Retinal pigment epithelial cell (primary cell): Measurements from ENCODE around the gene MARCHF2.

Experiments
- DNase-seq: peaks from one replicate; pipeline ENCODE4 v3.0.0-alpha.2; 2010; ENCODE audit warnings: low read depth
- H3K4me3 ChIP-seq: 2 replicates; pipeline ENCODE4 v1.5.1; 2011; ENCODE audit warnings: mild to moderate bottlenecking, low read length, control low read depth, moderate library complexity
- TF ChIP-seq, protein P1 (sequence below): conservative IDR thresholded peaks from 2 replicates; pipeline ENCODE4 v1.5.1; 2011; ENCODE audit warnings: low read depth, low read length, control low read depth, inconsistent platforms

The MARCHF2 gene, protein sequence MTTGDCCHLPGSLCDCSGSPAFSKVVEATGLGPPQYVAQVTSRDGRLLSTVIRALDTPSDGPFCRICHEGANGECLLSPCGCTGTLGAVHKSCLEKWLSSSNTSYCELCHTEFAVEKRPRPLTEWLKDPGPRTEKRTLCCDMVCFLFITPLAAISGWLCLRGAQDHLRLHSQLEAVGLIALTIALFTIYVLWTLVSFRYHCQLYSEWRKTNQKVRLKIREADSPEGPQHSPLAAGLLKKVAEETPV

DNA sequence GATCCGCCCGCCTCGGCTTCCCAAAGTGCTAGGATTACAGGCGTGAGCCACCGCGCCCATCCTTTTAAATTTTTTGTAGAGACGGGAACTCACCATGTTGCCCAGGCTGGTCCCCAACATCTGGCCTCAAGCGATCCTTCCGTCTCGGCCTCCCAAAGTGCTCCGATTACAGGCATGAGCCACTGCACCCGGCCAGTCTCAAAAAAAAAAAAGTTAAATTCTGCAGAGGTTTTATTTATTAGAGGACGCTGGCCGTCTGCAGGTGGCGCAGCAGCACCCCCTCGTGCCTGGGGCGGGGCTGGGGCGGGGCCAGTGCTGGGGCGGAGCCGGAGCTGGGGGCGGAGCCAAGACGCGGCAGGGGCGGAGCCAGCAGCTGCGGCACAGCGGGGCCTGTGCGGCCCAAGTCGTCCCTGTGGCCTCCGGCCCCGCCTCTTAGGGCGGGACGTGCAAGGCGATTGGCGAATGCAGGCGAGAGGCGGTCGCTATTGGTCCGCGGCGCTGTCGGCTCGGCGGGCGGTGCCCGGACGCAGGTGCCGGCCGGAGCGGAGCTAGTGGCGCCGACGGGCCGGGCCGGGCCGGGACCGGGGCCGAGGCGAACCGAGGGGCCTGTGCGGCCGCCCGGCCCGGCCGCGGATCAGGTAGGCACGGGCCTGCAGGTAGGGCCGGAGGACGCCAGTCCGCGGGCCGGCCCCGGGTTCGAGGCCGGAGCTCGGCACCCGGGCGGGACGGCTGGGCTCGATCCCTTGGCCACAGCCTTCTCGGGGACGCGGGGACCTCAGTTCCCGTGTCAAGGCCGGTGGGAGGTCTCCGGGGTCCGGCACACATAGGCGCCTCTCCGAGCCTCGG lies at the start of gene MARCHF2:
Gene MARCHF2, plus strand, starts transcription at position 523 of the 846 bp plus-strand sequence. CDS start 8,536 bp downstream, outside the sequence.
- H3K4me3 ChIP-seq, result peak within 1 kb of the TSS; percentile 63
- peak; percentile 83 for DNase-seq
- TF ChIP-seq, protein P1, sequence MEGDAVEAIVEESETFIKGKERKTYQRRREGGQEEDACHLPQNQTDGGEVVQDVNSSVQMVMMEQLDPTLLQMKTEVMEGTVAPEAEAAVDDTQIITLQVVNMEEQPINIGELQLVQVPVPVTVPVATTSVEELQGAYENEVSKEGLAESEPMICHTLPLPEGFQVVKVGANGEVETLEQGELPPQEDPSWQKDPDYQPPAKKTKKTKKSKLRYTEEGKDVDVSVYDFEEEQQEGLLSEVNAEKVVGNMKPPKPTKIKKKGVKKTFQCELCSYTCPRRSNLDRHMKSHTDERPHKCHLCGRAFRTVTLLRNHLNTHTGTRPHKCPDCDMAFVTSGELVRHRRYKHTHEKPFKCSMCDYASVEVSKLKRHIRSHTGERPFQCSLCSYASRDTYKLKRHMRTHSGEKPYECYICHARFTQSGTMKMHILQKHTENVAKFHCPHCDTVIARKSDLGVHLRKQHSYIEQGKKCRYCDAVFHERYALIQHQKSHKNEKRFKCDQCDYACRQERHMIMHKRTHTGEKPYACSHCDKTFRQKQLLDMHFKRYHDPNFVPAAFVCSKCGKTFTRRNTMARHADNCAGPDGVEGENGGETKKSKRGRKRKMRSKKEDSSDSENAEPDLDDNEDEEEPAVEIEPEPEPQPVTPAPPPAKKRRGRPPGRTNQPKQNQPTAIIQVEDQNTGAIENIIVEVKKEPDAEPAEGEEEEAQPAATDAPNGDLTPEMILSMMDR, result peak; percentile 55

DNA sequence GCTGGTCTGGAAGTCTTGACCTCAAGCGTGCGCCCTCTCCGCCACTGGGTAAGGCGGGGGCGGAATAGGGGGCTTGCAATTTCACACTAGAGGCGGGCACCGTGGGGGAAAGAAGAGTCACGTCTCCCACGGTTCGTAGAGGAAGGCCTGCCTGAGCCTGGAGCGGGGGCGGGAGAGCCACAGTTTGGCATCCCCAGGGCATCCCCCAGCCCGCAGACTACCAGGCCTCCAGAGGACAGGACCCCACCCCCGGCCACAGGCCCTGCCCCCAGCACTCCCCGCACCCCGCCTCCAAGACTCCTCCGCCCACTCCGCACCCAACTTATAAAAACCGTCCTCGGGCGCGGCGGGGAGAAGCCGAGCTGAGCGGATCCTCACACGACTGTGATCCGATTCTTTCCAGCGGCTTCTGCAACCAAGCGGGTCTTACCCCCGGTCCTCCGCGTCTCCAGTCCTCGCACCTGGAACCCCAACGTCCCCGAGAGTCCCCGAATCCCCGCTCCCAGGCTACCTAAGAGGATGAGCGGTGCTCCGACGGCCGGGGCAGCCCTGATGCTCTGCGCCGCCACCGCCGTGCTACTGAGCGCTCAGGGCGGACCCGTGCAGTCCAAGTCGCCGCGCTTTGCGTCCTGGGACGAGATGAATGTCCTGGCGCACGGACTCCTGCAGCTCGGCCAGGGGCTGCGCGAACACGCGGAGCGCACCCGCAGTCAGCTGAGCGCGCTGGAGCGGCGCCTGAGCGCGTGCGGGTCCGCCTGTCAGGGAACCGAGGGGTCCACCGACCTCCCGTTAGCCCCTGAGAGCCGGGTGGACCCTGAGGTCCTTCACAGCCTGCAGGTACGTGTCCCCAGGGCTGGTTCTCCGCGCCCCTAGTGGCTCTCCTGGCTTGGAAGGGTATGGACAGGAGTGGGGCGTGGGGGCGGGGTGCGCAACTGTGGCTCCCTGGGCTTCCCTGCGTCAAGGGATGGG lies 49.0 kb upstream of the MARCHF2 start, which contains the start of gene ANGPTL4:
Gene ANGPTL4, plus strand, starts transcription at position 353 of the 969 bp plus-strand sequence. Its CDS starts 167 bp downstream, at position 520.
- H3K4me3 ChIP-seq, result peak within 1 kb of the TSS; percentile 51
- TF ChIP-seq, protein P1, result peak; percentile 19
- DNase-seq, result no peak

DNA sequence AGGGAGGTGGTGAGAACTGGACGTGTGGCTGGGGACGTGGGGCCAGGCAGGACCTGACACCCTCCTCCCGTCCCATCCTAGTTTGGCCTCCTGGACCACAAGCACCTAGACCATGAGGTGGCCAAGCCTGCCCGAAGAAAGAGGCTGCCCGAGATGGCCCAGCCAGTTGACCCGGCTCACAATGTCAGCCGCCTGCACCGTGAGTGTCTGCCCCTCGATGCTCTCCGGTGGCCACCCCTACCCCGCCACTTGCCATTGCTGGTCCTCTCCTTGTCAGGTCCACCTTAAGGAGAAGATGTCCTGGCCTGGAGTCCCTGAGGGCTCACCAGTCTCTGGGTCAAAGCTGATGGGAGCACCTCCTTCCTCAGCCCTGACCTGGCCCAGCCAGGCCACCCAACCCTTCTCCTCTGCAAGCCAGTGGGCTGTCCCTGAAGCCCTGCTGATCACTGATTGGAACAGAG lies 47.0 kb upstream of the MARCHF2 start:
- TF ChIP-seq, protein P1, result no peak
- no peak for DNase-seq
- no peak overlapping the region for H3K4me3 ChIP-seq

DNA sequence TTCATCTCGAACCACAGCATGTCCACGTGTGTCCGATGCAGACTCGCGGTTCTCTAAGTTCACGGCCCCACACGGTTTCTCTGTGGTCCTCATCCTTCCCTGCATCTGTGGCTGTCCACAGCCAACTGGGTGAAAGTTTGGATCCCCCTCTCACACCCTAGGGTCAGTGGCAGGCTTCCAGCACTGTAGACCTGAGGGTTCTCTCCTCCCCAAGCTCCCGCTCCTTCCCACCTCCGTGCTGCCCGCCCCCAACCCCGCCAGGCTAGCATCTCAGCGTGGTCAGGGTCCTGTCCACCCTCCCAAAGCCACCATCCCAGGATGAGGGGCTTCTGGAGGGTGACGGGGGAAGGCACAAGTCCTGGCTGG lies 46.2 kb upstream of the MARCHF2 start:
- no peak for DNase-seq
- no peak overlapping the region for H3K4me3 ChIP-seq
- TF ChIP-seq, protein P1, result no peak

DNA sequence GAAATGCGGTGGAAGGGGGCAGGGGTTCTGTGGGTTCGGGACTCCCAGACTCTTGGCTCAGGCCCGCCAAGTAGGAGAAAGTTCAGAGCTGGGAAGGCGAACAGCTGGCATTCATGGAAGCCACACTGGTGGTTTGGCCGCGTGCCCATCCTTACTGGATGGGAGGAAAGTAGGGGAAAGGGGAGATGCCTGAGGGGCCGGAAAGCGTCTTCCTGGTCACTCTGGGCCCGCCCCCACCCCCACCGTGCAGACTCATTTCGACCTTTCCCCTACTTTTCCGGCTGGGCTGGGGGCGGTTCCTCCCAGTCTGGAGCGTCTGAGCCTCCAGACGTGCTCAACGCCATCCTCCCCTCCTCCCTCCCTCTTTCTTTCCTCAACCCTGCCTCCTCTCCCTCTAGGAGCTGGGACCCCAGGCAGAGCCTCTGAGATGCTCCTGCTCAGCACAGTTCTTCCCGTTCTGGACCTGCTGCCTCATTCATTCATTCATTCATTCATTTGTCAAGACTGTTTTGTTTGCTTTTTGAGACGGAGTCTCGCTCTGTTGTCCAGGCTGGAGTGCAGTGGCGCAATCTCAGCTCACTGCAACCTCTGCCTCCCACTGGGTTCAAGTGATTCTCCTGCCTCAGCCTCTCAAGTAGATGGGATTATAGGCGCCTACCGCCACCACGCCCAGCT lies 45.6 kb upstream of the MARCHF2 start:
- DNase-seq, result peak; percentile 80
- peak overlapping the region; percentile 5 for H3K4me3 ChIP-seq
- TF ChIP-seq, protein P1, result no peak

DNA sequence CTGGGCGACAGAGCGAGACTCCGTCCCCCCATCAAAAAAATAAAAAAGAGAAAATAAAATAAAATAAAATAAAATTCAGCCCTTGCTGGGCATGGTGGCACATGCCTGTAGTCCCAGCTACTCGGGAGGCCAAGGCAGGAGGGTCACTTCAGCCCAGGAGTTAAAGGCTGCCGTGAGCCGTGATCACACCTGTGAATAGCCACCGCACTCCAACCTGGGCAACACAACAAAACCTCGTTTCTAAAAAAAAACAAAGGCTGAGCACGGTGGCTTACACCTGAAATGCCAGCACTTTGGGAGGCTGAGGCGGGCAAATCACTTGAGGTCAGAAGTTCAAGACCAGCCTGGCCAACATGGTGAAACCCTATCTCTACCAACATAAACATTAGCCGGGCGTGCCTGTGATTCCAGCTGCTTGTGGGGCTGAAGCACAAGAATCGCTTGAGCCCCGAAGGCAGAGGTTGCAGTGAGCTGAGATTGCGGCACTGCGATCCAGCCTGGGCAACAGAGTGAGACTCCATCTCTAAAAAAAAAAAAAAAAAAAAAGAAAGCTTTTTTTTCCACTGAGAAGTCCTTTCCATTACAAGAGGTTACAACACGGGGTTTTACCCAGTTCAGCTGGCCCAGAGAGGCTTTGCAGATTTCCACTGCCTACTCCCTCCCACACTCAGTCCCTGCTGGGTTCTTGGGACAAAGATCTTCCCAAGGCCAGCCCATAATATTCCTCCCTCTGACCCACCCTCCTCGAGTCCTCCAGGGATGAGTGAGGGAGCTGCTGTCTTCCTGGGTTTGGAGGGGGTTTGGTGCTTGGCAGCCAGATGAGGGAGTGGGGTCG lies 42.7 kb upstream of the MARCHF2 start:
- TF ChIP-seq, protein P1, result no peak
- H3K4me3 ChIP-seq, result no peak overlapping the region
- DNase-seq, result no peak
